Measurements from ENCODE around the gene ASXL2.

ASXL2 gene

GRCh38 chr2:25877431-25878360 is 591 bp downstream of the ASXL2 start:
- peak overlapping the region; percentile 89 for H3K9ac ChIP-seq (ENCODE audit: low read depth, low read length, poor library complexity, severe bottlenecking)
- H4K20me1 ChIP-seq (ENCODE audit: insufficient read depth, low read length, poor library complexity, severe bottlenecking), result peaks cover 35% of the 10 kb centered on the region
- H3K36me3 ChIP-seq (ENCODE audit: insufficient read depth, low read length), result no peaks in the 10 kb centered on the region; the same call in 1 of the 2 replicates
- no peaks in the 10 kb centered on the region for H3K9me2 ChIP-seq (replicated peaks; ENCODE audit: low read depth, low read length)
- peaks cover 56% of the 10 kb centered on the region for H3K4me1 ChIP-seq (ENCODE audit: insufficient read depth, low read length, poor library complexity, severe bottlenecking)
- H3K9me3 ChIP-seq (ENCODE audit: insufficient read depth, low read depth, low read length), result no peaks in the 10 kb centered on the region
- TF ChIP-seq CTCF (conservative IDR thresholded peaks at IDR 0.05; ENCODE audit: low read length) (no peak), EZH2phosphoT487 (IDR thresholded peaks at IDR 0.05; ENCODE audit: borderline replicate concordance) (no peak)
- peak overlapping the region; percentile 75 for H2AFZ ChIP-seq (ENCODE audit: low read length)
- peak overlapping the region; percentile 87 for H3K4me3 ChIP-seq (ENCODE audit: low read length, poor library complexity, severe bottlenecking)
- peak overlapping the region; percentile 93 for H3K4me2 ChIP-seq (ENCODE audit: low read depth, low read length, poor library complexity, severe bottlenecking)
- H3F3A ChIP-seq (ENCODE audit: low read depth), result no peaks in the 10 kb centered on the region
- peaks cover 53% of the 10 kb centered on the region for H3K79me2 ChIP-seq (ENCODE audit: insufficient read depth, low read length)
- peaks cover 6% of the 10 kb centered on the region for H3K27me3 ChIP-seq (ENCODE audit: insufficient read depth, low read length, poor library complexity, severe bottlenecking)

DNA sequence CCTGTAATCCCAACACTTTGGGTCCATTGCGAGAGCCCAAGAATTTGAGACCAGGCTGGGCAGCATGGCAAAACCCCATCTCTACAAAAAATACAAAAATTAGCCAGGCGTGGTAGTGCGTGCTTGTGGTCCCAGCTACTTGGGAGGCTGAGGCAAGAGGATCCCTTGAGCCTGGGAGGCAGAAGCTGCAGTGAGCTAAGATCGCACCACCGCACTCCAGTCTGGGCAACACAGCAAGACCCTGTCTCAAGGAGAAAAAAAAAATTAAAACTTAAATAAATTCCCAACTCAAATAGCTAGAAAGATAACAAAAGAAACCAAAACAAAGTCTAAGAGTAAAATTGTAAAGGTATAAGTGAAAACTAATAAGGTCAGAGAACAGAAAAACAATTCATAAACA is 6.2 kb downstream of the ASXL2 start:
- Histone ChIP-seq H3F3A (ENCODE audit: low read depth) (no peaks in the 10 kb centered on the region), H3K9ac (ENCODE audit: low read depth, low read length, poor library complexity, severe bottlenecking) (no peak overlapping the region), H3K9me3 (ENCODE audit: insufficient read depth, low read depth, low read length) (no peaks in the 10 kb centered on the region), H3K4me2 (ENCODE audit: low read depth, low read length, poor library complexity, severe bottlenecking) (peak overlapping the region; percentile 39), H3K36me3 (ENCODE audit: insufficient read depth, low read length) (no peaks in the 10 kb centered on the region; the same call in 1 of the 2 replicates), H4K20me1 (ENCODE audit: insufficient read depth, low read length, poor library complexity, severe bottlenecking) (peaks cover 47% of the 10 kb centered on the region), H3K9me2 (replicated peaks; ENCODE audit: low read depth, low read length) (no peaks in the 10 kb centered on the region), H3K4me1 (ENCODE audit: insufficient read depth, low read length, poor library complexity, severe bottlenecking) (peaks cover 45% of the 10 kb centered on the region), H2AFZ (ENCODE audit: low read length) (no peak overlapping the region), H3K27me3 (ENCODE audit: insufficient read depth, low read length, poor library complexity, severe bottlenecking) (no peaks in the 10 kb centered on the region), H3K79me2 (ENCODE audit: insufficient read depth, low read length) (peaks cover 93% of the 10 kb centered on the region), H3K4me3 (ENCODE audit: low read length, poor library complexity, severe bottlenecking) (no peak overlapping the region)
- no peak for TF ChIP-seq EZH2phosphoT487 (IDR thresholded peaks at IDR 0.05; ENCODE audit: borderline replicate concordance)
- TF ChIP-seq CTCF (conservative IDR thresholded peaks at IDR 0.05; ENCODE audit: low read length), result no peak

DNA sequence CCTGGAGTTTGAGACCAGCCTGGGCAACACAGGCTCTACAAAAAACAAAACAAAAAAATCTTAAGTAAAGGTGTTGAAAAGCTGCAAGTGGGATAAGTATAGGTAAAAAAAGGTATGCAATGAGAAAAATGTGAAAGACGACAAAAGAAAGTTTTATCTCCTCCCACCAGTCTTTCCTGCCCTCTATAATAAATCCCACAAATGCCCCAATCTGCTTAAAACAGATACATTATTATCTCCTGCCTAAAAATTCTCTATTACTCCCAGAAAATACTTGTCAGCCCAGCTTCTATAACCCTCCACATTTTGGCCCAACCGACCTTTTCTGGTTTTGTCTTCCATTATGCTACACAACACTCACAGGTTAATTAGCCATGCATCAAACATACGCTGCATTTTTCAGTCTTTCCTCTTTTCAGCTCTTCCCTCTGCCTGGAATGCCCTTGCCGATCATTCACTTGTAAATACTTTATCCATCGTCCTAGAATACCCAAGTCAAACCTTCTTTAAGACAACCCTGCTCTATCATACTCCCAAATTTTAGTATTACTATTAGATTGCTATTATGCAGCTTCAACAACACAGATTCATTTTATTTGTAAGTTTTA is 10.8 kb downstream of the ASXL2 start:
- peaks cover 18% of the 10 kb centered on the region for H4K20me1 ChIP-seq (ENCODE audit: insufficient read depth, low read length, poor library complexity, severe bottlenecking)
- H3K4me2 ChIP-seq (ENCODE audit: low read depth, low read length, poor library complexity, severe bottlenecking), result no peak overlapping the region
- no peaks in the 10 kb centered on the region for H3K27me3 ChIP-seq (ENCODE audit: insufficient read depth, low read length, poor library complexity, severe bottlenecking)
- no peak overlapping the region for H2AFZ ChIP-seq (ENCODE audit: low read length)
- H3K36me3 ChIP-seq (ENCODE audit: insufficient read depth, low read length), result no peaks in the 10 kb centered on the region; the same call in 1 of the 2 replicates
- TF ChIP-seq EZH2phosphoT487 (IDR thresholded peaks at IDR 0.05; ENCODE audit: borderline replicate concordance) (no peak), CTCF (conservative IDR thresholded peaks at IDR 0.05; ENCODE audit: low read length) (no peak)
- H3K4me3 ChIP-seq (ENCODE audit: low read length, poor library complexity, severe bottlenecking), result no peak overlapping the region
- peaks cover 88% of the 10 kb centered on the region for H3K79me2 ChIP-seq (ENCODE audit: insufficient read depth, low read length)
- no peaks in the 10 kb centered on the region for H3K9me3 ChIP-seq (ENCODE audit: insufficient read depth, low read depth, low read length)
- H3K9ac ChIP-seq (ENCODE audit: low read depth, low read length, poor library complexity, severe bottlenecking), result no peak overlapping the region
- H3K9me2 ChIP-seq (replicated peaks; ENCODE audit: low read depth, low read length), result no peaks in the 10 kb centered on the region
- H3K4me1 ChIP-seq (ENCODE audit: insufficient read depth, low read length, poor library complexity, severe bottlenecking), result peaks cover 7% of the 10 kb centered on the region
- H3F3A ChIP-seq (ENCODE audit: low read depth), result no peaks in the 10 kb centered on the region
